Muscle layer of colon (tissue), 2 donors: ENCODE measurements around the gene PTPRG.

Source experiments
- H3K27ac ChIP-seq: one replicate; pipeline ENCODE4 v1.7.0; 2013; ENCODE audit warnings: low read depth, mild to moderate bottlenecking, low read length, moderate library complexity
- H3K27me3 ChIP-seq, 2 donors: one replicate each; pipeline ENCODE4 v1.7.0; 2013; ENCODE audit warnings: low read length in 2 of 2, mild to moderate bottlenecking in 2 of 2; ENCODE audit not compliant: insufficient read depth in 2 of 2, control insufficient read depth in 1 of 2
- H3K36me3 ChIP-seq: one replicate; pipeline ENCODE4 v1.7.0; 2013; ENCODE audit warnings: mild to moderate bottlenecking, low read length; ENCODE audit not compliant: insufficient read depth
- H3K4me1 ChIP-seq: one replicate; pipeline ENCODE4 v1.7.0; 2013; ENCODE audit warnings: mild to moderate bottlenecking, low read length; ENCODE audit not compliant: insufficient read depth
- H3K4me3 ChIP-seq, 2 donors: one replicate each; pipeline ENCODE4 v1.7.0; 2013; ENCODE audit warnings: low read length in 2 of 2, low read depth in 1 of 2, mild to moderate bottlenecking in 1 of 2, moderate library complexity in 1 of 2
- H3K9ac ChIP-seq: one replicate; pipeline ENCODE4 v1.7.0; 2013; ENCODE audit warnings: low read length
- H3K9me3 ChIP-seq: one replicate; pipeline ENCODE4 v1.7.0; 2013; ENCODE audit warnings: mild to moderate bottlenecking, low read length
- donor health status: abdominal sarcoma.
- donor health status: Adenocarcinoma of cecum.

Gene PTPRG

GRCh38 chr3:62127116-62127515 lies 565.7 kb downstream of the PTPRG start:
- Histone ChIP-seq H3K9ac (no peak overlapping the region), H3K36me3 (no peaks in the 10 kb centered on the region), H3K27ac (no peak overlapping the region), H3K4me3 (no peak overlapping the region), H3K27me3 (no peaks in the 10 kb centered on the region), H3K4me1 (peaks cover 5% of the 10 kb centered on the region), H3K9me3 (no peaks in the 10 kb centered on the region)

GRCh38 chr3:62128051-62128450 lies 566.7 kb downstream of the PTPRG start:
- H3K4me1 ChIP-seq: peaks cover 15% of the 10 kb centered on the region
- H3K36me3 ChIP-seq: no peaks in the 10 kb centered on the region
- H3K27me3 ChIP-seq: no peaks in the 10 kb centered on the region
- H3K9ac ChIP-seq: no peak overlapping the region
- H3K4me3 ChIP-seq: no peak overlapping the region
- no peaks in the 10 kb centered on the region for H3K9me3 ChIP-seq
- H3K27ac ChIP-seq: no peak overlapping the region

- H3K4me1 ChIP-seq: peaks cover 18% of the 10 kb centered on the region
- H3K4me3 ChIP-seq: no peak overlapping the region
- H3K36me3 ChIP-seq: no peaks in the 10 kb centered on the region
- H3K27ac ChIP-seq: no peak overlapping the region
- no peaks in the 10 kb centered on the region for H3K9me3 ChIP-seq
- no peaks in the 10 kb centered on the region for H3K27me3 ChIP-seq
- H3K9ac ChIP-seq: no peak overlapping the region
Measured at GRCh38 chr3:62128681-62129080, 567.3 kb downstream of the PTPRG start.

- H3K9me3 ChIP-seq: no peaks in the 10 kb centered on the region
- H3K9ac ChIP-seq: no peak overlapping the region
- no peak overlapping the region for H3K27ac ChIP-seq
- no peaks in the 10 kb centered on the region for H3K27me3 ChIP-seq
- H3K36me3 ChIP-seq: no peaks in the 10 kb centered on the region
- peaks cover 18% of the 10 kb centered on the region for H3K4me1 ChIP-seq
- no peak overlapping the region for H3K4me3 ChIP-seq
Measured at GRCh38 chr3:62131050-62131449, 569.7 kb downstream of the PTPRG start.

- Histone ChIP-seq H3K9me3 (no peaks in the 10 kb centered on the region), H3K27ac (no peak overlapping the region), H3K4me3 (no peak overlapping the region), H3K36me3 (no peaks in the 10 kb centered on the region), H3K27me3 (no peaks in the 10 kb centered on the region), H3K9ac (no peak overlapping the region), H3K4me1 (peaks cover 18% of the 10 kb centered on the region)
Measured at GRCh38 chr3:62131620-62132019, 570.2 kb downstream of the PTPRG start.

- no peaks in the 10 kb centered on the region for H3K9me3 ChIP-seq
- H3K27me3 ChIP-seq: no peaks in the 10 kb centered on the region
- no peak overlapping the region for H3K9ac ChIP-seq
- H3K4me1 ChIP-seq: peaks cover 18% of the 10 kb centered on the region
- no peaks in the 10 kb centered on the region for H3K36me3 ChIP-seq
- H3K27ac ChIP-seq: no peak overlapping the region
- H3K4me3 ChIP-seq: no peak overlapping the region
Measured at GRCh38 chr3:62132027-62132602, 570.7 kb downstream of the PTPRG start.

GRCh38 chr3:62133015-62133414 lies 571.6 kb downstream of the PTPRG start:
- H3K9ac ChIP-seq: no peak overlapping the region
- H3K36me3 ChIP-seq: no peaks in the 10 kb centered on the region
- no peaks in the 10 kb centered on the region for H3K9me3 ChIP-seq
- H3K4me1 ChIP-seq: peaks cover 18% of the 10 kb centered on the region
- no peak overlapping the region for H3K27ac ChIP-seq
- H3K4me3 ChIP-seq: no peak overlapping the region
- H3K27me3 ChIP-seq: no peaks in the 10 kb centered on the region

GRCh38 chr3:62134061-62134496 lies 572.7 kb downstream of the PTPRG start:
- Histone ChIP-seq H3K9ac (no peak overlapping the region), H3K27ac (no peak overlapping the region)

GRCh38 chr3:62135741-62136140 lies 574.4 kb downstream of the PTPRG start:
- H3K4me3 ChIP-seq: no peak overlapping the region
- H3K36me3 ChIP-seq: no peaks in the 10 kb centered on the region
- peaks cover 18% of the 10 kb centered on the region for H3K4me1 ChIP-seq
- no peak overlapping the region for H3K9ac ChIP-seq
- no peaks in the 10 kb centered on the region for H3K9me3 ChIP-seq
- no peaks in the 10 kb centered on the region for H3K27me3 ChIP-seq
- no peak overlapping the region for H3K27ac ChIP-seq

More at GRCh38 chr3:62134061-62134496, 572.7 kb downstream of the PTPRG start:
- Histone ChIP-seq H3K4me3 (no peak overlapping the region), H3K27me3 (no peaks in the 10 kb centered on the region), H3K36me3 (no peaks in the 10 kb centered on the region), H3K9me3 (no peaks in the 10 kb centered on the region), H3K4me1 (peaks cover 18% of the 10 kb centered on the region)

GRCh38 chr3:62139957-62140356 lies 578.6 kb downstream of the PTPRG start:
- no peak overlapping the region for H3K27ac ChIP-seq
- H3K36me3 ChIP-seq: no peaks in the 10 kb centered on the region
- H3K4me3 ChIP-seq: no peak overlapping the region
- no peaks in the 10 kb centered on the region for H3K4me1 ChIP-seq
- H3K27me3 ChIP-seq: no peaks in the 10 kb centered on the region
- no peak overlapping the region for H3K9ac ChIP-seq
- H3K9me3 ChIP-seq: no peaks in the 10 kb centered on the region

- no peaks in the 10 kb centered on the region for H3K9me3 ChIP-seq
- no peaks in the 10 kb centered on the region for H3K27me3 ChIP-seq
- no peaks in the 10 kb centered on the region for H3K4me1 ChIP-seq
- no peak overlapping the region for H3K4me3 ChIP-seq
- no peaks in the 10 kb centered on the region for H3K36me3 ChIP-seq
- no peak overlapping the region for H3K9ac ChIP-seq
- no peak overlapping the region for H3K27ac ChIP-seq
Measured at GRCh38 chr3:62142331-62143085, 581.1 kb downstream of the PTPRG start.
